HepG2 (cell line): ENCODE results near the gene ERMARD. TPM values are rescaled to one million over a fixed set of nuclear protein-coding genes. Genes with fewer than 3 reads are reported as not detected.

ENCODE experiments used
- AKAP8 ChIP-seq: sonication (generic); formaldehyde crosslinking; IDR thresholded peaks from 2 replicates; pipeline ENCODE4 v1.5.1; 2020; ENCODE audit warnings: mild to moderate bottlenecking, missing genetic modification reagents
- ATF7 ChIP-seq, 2 experiments: fragments of 450-650 bp in 1 of 2; sonication (generic) in 1 of 2; formaldehyde crosslinking in 1 of 2; IDR thresholded peaks; 2 replicates each; pipeline versions ENCODE4 v1.4.0 to v1.6.1; 2016 to 2020; ENCODE audit warnings: antibody characterized with exemption in 1 of 2, mild to moderate bottlenecking in 1 of 2, missing genetic modification reagents in 1 of 2
- CBX1 ChIP-seq: IDR thresholded peaks from one replicate; pipeline ENCODE4 v1.6.1; 2016; ENCODE audit warnings: antibody characterized with exemption, low read depth
- CCDC6 ChIP-seq: sonication (generic); formaldehyde crosslinking; IDR thresholded peaks from 2 replicates; pipeline ENCODE4 v1.8.1; 2022; ENCODE audit warnings: mild to moderate bottlenecking, missing genetic modification reagents, moderate library complexity
- DNMT3B ChIP-seq: conservative IDR thresholded peaks from 2 replicates; pipeline ENCODE4 v1.6.1; 2016; ENCODE audit warnings: missing biosample characterization, control low read depth
- DR1 ChIP-seq: sonication (generic); formaldehyde crosslinking; IDR thresholded peaks from 2 replicates; pipeline ENCODE4 v1.8.0; 2021; ENCODE audit warnings: mild to moderate bottlenecking, missing genetic modification reagents, inconsistent platforms
- FOXK1 ChIP-seq: sonication (generic); formaldehyde crosslinking; IDR thresholded peaks from 2 replicates; pipeline ENCODE4 v1.4.0; 2020; ENCODE audit warnings: low read depth, missing genetic modification reagents, borderline replicate concordance
- FOXO1 ChIP-seq: sonication (generic); formaldehyde crosslinking; IDR thresholded peaks from 2 replicates; pipeline ENCODE4 v1.4.0; 2020; ENCODE audit warnings: missing genetic modification reagents
- JUND ChIP-seq: sonication (generic); formaldehyde crosslinking; IDR thresholded peaks from 2 replicates; pipeline ENCODE4 v1.8.0; 2022; ENCODE audit warnings: mild to moderate bottlenecking, missing genetic modification reagents
- KDM4B ChIP-seq: sonication (generic); formaldehyde crosslinking; IDR thresholded peaks from 2 replicates; pipeline ENCODE4 v1.4.0; 2020; ENCODE audit warnings: missing genetic modification reagents
- NR0B2 ChIP-seq: sonication (generic); formaldehyde crosslinking; IDR thresholded peaks from 2 replicates; pipeline ENCODE4 v1.4.0; 2020; ENCODE audit warnings: mild to moderate bottlenecking, missing genetic modification reagents
- PRDM10 ChIP-seq: sonication (generic); formaldehyde crosslinking; IDR thresholded peaks from 2 replicates; pipeline ENCODE4 v1.4.0; 2020; ENCODE audit warnings: low read depth, missing genetic modification reagents
- RXRA ChIP-seq: sonication (generic); formaldehyde crosslinking; IDR thresholded peaks from 2 replicates; pipeline ENCODE4 v1.5.1; 2020; ENCODE audit warnings: missing genetic modification reagents
- SMYD3 ChIP-seq: sonication (generic); formaldehyde crosslinking; IDR thresholded peaks from 2 replicates; pipeline ENCODE4 v1.8.1; 2023; ENCODE audit warnings: mild to moderate bottlenecking, missing genetic modification reagents
- ZC3H4 ChIP-seq: sonication (generic); formaldehyde crosslinking; IDR thresholded peaks from 2 replicates; pipeline ENCODE4 v1.4.0; 2020; ENCODE audit warnings: missing genetic modification reagents, borderline replicate concordance
- ZNF33A ChIP-seq: sonication (generic); formaldehyde crosslinking; IDR thresholded peaks from 2 replicates; pipeline ENCODE4 v1.5.1; 2020; ENCODE audit warnings: missing genetic modification reagents, mild to moderate bottlenecking, moderate library complexity, borderline replicate concordance
- ZNF496 ChIP-seq: sonication (generic); formaldehyde crosslinking; IDR thresholded peaks from 2 replicates; pipeline ENCODE4 v1.8.1; 2023; ENCODE audit warnings: mild to moderate bottlenecking, moderate library complexity, missing genetic modification reagents; ENCODE audit not compliant: insufficient replicate concordance
- ZNF674 ChIP-seq: sonication (generic); formaldehyde crosslinking; IDR thresholded peaks from 2 replicates; pipeline ENCODE4 v1.5.0; 2020; ENCODE audit warnings: low read depth, mild to moderate bottlenecking, missing genetic modification reagents
- ZNF792 ChIP-seq: IDR thresholded peaks from 2 replicates; pipeline ENCODE4 v1.6.1; 2016
- polyA plus RNA-seq, 8 experiments: library from polyadenylated mRNA; depleted of rRNA in 3 of 8; stranded (reverse) in 7 of 8; unstranded in 1 of 8; fragments of >200 nt; fragmentation: Illumina TruSeq in 4 of 8; extraction: Trizol in 4 of 8; gene quantifications; 2 replicates each; pipeline versions ENCODE4 v1.2.1 to v1.2.3, GENCODE V29; 2011 to 2016; ENCODE audit warnings: low read depth in 4 of 8, missing spikeins in 1 of 8, mixed read lengths in 1 of 8; ENCODE audit not compliant: insufficient read depth in 1 of 8
- total RNA-seq, 5 experiments: library from RNA; depleted of rRNA; stranded (reverse); fragments of >200 nt; fragmentation: Illumina TruSeq; extraction: Trizol; gene quantifications; 2 replicates each; pipeline ENCODE4 v1.2.3, GENCODE V29; 2016; ENCODE audit warnings: low read depth in 1 of 5
- TF ChIP-seq, protein P1 (sequence below): sonication (generic); formaldehyde crosslinking; IDR thresholded peaks from 2 replicates; pipeline ENCODE4 v1.5.1; 2020; ENCODE audit warnings: missing genetic modification reagents, mild to moderate bottlenecking, borderline replicate concordance
- TF ChIP-seq, protein P2 (sequence below): sonication (generic); formaldehyde crosslinking; IDR thresholded peaks from 2 replicates; pipeline ENCODE4 v1.8.0; 2022; ENCODE audit warnings: mild to moderate bottlenecking, missing genetic modification reagents, borderline replicate concordance
- TF ChIP-seq, protein P3 (sequence below): sonication (generic); formaldehyde crosslinking; IDR thresholded peaks from 2 replicates; pipeline ENCODE4 v1.5.1; 2020; ENCODE audit warnings: missing genetic modification reagents, mild to moderate bottlenecking, borderline replicate concordance

ERMARD gene
- total and polyA plus RNA-seq, 2 of the 13 experiments (the other 11 are each of a cell fraction or from before 2014, with no cell fraction given): 8.8 to 10.7 TPM

DNA sequence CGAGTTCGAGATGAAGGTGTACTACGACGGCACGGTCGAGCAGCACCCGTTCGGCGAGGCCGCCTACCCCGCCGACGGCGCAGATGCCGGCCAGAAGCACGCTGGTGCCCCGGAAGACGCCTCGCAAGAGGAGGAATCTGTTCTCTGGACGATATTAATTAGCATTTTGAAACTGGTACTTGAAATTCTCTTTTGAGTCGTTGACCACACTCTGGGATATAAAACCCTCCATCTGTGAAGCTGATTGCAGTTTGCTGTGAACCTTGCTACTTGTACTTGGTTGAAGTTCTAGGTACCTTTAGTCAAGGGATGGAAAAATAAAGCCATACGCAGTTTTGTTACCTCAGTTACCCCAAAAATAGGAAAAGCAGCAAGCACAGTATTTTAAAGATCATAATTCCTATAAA lies 48.6 kb upstream of the ERMARD start (continued):
- TF ChIP-seq, protein P1, sequence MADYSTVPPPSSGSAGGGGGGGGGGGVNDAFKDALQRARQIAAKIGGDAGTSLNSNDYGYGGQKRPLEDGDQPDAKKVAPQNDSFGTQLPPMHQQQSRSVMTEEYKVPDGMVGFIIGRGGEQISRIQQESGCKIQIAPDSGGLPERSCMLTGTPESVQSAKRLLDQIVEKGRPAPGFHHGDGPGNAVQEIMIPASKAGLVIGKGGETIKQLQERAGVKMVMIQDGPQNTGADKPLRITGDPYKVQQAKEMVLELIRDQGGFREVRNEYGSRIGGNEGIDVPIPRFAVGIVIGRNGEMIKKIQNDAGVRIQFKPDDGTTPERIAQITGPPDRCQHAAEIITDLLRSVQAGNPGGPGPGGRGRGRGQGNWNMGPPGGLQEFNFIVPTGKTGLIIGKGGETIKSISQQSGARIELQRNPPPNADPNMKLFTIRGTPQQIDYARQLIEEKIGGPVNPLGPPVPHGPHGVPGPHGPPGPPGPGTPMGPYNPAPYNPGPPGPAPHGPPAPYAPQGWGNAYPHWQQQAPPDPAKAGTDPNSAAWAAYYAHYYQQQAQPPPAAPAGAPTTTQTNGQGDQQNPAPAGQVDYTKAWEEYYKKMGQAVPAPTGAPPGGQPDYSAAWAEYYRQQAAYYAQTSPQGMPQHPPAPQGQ: 0 out of 2 replicates have a peak, but pooled peaks have one; percentile 45
- TF ChIP-seq, protein P2, sequence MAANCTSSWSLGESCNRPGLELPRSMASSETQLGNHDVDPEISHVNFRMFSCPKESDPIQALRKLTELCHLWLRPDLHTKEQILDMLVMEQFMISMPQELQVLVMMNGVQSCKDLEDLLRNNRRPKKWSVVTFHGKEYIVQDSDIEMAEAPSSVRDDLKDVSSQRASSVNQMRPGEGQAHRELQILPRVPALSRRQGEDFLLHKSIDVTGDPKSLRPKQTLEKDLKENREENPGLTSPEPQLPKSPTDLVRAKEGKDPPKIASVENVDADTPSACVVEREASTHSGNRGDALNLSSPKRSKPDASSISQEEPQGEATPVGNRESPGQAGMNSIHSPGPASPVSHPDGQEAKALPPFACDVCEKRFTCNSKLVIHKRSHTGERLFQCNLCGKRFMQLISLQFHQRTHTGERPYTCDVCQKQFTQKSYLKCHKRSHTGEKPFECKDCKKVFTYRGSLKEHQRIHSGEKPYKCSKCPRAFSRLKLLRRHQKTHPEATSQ (CRISPR knock-in tag): no peak
- TF ChIP-seq ZNF674 (CRISPR knock-in tag) (no peak), ZC3H4 (no peak), ATF7 (IDR thresholded peaks at IDR 0.05) (no peak), ATF7 (CRISPR knock-in tag; IDR thresholded peaks at IDR 0.05) (no peak), KDM4B (CRISPR knock-in tag) (no peak), ZNF792 (CRISPR knock-in tag) (0 out of 2 replicates have a peak, but pooled peaks have one; percentile 45), SMYD3 (CRISPR knock-in tag) (peak; percentile 45; the same call in 1 of the 2 replicates), NR0B2 (CRISPR knock-in tag) (no peak), CBX1 (no peak), ZNF496 (CRISPR knock-in tag) (no peak), PRDM10 (CRISPR knock-in tag) (no peak), DNMT3B (CRISPR knock-in tag) (0 out of 2 replicates have a peak, but pooled peaks have one; percentile 3), JUND (CRISPR knock-in tag) (no peak), ZNF33A (CRISPR knock-in tag) (no peak), FOXK1 (CRISPR knock-in tag) (no peak), DR1 (CRISPR knock-in tag) (no peak), RXRA (CRISPR knock-in tag) (no peak), AKAP8 (CRISPR knock-in tag) (no peak), FOXO1 (CRISPR knock-in tag) (no peak), CCDC6 (peak; percentile 79; the same call in 1 of the 2 replicates)
- TF ChIP-seq, protein P3, sequence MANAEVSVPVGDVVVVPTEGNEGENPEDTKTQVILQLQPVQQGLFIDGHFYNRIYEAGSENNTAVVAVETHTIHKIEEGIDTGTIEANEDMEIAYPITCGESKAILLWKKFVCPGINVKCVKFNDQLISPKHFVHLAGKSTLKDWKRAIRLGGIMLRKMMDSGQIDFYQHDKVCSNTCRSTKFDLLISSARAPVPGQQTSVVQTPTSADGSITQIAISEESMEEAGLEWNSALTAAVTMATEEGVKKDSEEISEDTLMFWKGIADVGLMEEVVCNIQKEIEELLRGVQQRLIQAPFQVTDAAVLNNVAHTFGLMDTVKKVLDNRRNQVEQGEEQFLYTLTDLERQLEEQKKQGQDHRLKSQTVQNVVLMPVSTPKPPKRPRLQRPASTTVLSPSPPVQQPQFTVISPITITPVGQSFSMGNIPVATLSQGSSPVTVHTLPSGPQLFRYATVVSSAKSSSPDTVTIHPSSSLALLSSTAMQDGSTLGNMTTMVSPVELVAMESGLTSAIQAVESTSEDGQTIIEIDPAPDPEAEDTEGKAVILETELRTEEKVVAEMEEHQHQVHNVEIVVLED: no peak
